ENCODE measurements around the gene IGHMBP2. TPM values are rescaled to one million over a fixed set of nuclear protein-coding genes. Genes with fewer than 3 reads are reported as not detected.

The IGHMBP2 gene
- total and polyA plus RNA-seq, 8 donors: 8.5 to 41.3 (median 12.4) TPM

DNA sequence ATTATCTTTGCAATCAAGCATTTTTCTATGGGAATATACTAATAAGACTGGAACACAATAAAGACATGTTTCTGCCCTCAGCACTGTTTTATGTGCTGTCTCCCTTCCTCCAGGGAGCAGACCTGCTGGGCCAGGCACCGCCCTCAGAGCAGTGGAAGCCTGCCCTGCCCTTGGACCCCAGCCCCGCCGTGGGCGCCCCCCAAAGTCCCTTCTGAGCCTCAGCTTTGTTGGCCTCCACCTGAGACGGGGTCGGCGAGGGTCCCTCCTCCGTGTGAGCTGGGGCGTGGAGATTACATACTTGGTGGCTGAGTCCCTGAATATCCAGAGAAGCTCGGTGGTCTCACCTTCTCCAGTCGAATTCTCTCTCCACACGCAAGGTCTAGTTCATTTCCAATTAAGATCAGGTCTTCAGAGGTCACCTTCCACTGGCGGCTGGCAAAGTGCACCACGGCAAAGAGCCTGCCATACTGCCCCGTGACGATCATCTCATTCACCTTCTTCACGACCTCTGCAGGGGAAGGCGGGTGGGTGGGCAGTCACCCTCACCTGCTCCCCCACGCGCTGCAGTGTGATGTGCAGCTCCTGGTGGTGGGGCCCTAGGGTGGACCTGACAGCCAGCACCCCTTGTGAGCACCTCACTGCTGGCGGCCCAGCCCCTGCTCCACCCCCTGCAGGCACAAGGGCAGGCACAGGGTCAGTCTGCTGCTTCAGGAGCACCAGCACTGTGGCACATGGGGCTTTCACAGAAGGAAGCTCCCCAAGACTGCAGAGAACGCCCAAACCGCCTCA lies 7.3 kb upstream of the IGHMBP2 start:
- H3K27ac ChIP-seq: no peak overlapping the region
- intact Hi-C loops (cut with DNase I): no loop called here
- no peaks in the 10 kb centered on the region for H3K4me1 ChIP-seq
- no peaks in the 10 kb centered on the region for H3K27me3 ChIP-seq
- H3K36me3 ChIP-seq: peaks cover 2 to 50% (median 31%) of the 10 kb centered on the region in 3 donors
- DNase-seq (no peak), FAIRE-seq (no peak), ATAC-seq (no peak)
- H3K4me3 ChIP-seq: no peak overlapping the region
- 91 to 92% methylated on average over 23 of the region's 23 CpGs for WGBS, 2 donors
- TF ChIP-seq, protein P1, sequence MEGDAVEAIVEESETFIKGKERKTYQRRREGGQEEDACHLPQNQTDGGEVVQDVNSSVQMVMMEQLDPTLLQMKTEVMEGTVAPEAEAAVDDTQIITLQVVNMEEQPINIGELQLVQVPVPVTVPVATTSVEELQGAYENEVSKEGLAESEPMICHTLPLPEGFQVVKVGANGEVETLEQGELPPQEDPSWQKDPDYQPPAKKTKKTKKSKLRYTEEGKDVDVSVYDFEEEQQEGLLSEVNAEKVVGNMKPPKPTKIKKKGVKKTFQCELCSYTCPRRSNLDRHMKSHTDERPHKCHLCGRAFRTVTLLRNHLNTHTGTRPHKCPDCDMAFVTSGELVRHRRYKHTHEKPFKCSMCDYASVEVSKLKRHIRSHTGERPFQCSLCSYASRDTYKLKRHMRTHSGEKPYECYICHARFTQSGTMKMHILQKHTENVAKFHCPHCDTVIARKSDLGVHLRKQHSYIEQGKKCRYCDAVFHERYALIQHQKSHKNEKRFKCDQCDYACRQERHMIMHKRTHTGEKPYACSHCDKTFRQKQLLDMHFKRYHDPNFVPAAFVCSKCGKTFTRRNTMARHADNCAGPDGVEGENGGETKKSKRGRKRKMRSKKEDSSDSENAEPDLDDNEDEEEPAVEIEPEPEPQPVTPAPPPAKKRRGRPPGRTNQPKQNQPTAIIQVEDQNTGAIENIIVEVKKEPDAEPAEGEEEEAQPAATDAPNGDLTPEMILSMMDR (IDR thresholded peaks at IDR 0.05): no peak
- H3K9me3 ChIP-seq: no peaks in the 10 kb centered on the region

DNA sequence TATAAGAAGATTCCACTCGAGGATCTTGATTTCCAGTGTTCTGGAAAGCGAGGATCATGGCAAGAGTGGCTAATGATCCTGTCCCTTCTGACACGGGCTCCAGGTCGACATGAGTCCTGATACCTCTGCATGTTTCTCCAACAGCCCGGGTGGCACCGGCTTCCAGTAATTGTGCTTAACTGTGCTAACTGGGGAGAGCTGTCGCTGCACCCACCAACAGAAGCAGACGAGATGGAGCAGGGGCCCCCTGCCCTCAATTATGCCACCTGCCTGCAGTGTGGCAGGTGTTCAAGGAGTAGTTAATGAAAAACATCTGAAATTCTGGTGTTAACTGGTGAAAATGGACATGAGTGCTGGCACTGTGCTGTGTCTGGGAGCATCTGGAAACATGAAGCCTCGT lies 6.2 kb upstream of the IGHMBP2 start:
- no peak for FAIRE-seq
- Histone ChIP-seq H3K36me3 (peaks cover 2 to 50% (median 31%) of the 10 kb centered on the region in 3 donors), H3K9me3 (no peaks in the 10 kb centered on the region), H3K4me1 (peaks cover 0 to 4% (median under 1%) of the 10 kb centered on the region in 3 donors), H3K27me3 (no peaks in the 10 kb centered on the region), H3K4me3 (no peak overlapping the region), H3K27ac (no peak overlapping the region)
- 86 to 91% methylated on average over 9 of the region's 9 CpGs for WGBS, 2 donors
- DNase-seq: no peak
- ATAC-seq: no peak
- intact Hi-C loops (cut with DNase I): no loop called here
- TF ChIP-seq, protein P1 (IDR thresholded peaks at IDR 0.05): no peak

DNA sequence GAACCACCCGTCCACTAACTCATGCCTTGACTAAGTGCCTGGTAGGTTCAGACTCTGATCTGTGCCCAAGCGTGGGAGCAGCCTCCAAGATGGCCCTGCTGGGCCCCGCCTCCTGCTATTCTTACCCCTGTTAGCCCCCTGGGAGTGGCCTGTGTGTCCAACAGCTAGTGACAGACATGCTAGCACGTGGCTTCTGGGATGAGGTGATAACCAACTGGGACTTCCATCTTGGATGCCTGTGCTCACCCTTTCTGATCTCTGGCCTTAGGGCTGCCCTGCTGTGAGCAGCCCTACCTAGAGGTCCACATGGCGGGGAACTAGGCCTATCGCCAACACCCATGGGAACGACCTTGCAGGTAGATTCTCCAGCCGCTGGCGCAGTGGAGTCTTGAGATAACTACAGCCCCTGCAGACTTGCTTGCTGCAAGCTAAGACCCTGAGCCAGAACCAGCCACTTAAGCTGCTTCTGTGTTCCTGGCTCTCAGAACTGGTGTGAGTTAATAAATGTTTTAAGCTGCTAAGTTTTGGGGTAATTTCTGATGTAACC lies 2.8 kb upstream of the IGHMBP2 start:
- H3K4me3 ChIP-seq: no peak overlapping the region
- 59 to 71% methylated on average over 9 of the region's 9 CpGs for WGBS, 2 donors
- ATAC-seq (no peak), FAIRE-seq (no peak), DNase-seq (no peak)
- no peak overlapping the region for H3K27ac ChIP-seq
- H3K27me3 ChIP-seq: no peaks in the 10 kb centered on the region
- peaks cover 6 to 16% (median 8%) of the 10 kb centered on the region in 3 donors for H3K4me1 ChIP-seq
- TF ChIP-seq, protein P1 (IDR thresholded peaks at IDR 0.05): no peak
- intact Hi-C loops (cut with DNase I): no loop called here
- no peaks in the 10 kb centered on the region for H3K9me3 ChIP-seq
- H3K36me3 ChIP-seq: peaks cover 2 to 25% (median 11%) of the 10 kb centered on the region in 3 donors

DNA sequence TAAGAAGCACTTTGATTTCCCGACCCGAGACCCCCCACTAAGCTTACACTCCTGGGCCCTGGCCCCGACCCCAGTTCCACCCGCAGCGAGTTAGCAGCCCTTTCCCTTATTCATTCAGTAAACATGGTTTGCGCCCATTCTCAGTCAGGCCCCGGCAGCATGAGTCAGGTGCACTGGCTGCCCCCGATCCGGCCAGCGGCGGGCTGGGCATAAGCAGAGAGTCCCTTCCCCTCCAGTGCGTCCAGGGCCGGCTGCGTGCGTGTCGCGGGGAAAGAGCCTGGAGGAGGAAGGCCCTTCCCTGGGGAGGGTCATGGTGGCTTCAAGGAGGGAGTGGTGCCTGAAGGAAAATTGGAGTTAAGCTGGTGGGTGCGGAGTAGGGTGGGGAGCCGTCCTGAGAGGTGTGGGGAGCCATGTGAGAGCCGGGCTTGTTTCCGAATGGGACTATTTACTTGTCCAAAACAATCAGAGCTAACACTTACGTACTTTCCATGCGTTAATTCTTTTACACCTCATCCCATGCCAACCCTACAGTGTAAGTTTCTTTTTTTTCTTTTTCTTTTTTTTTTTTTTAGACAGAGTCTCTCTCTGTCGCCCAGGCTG lies 657 bp downstream of the IGHMBP2 start:
- ATAC-seq (peak; percentile 53 to 77 (median 70)), FAIRE-seq (no peak), DNase-seq (peak; percentile 13 to 79 (median 44))
- intact Hi-C loops (cut with DNase I): no loop called here
- peaks cover 0 to 11% (median 0%) of the 10 kb centered on the region in 3 donors for H3K36me3 ChIP-seq
- H3K27ac ChIP-seq: peak overlapping the region; percentile 55 to 74 (median 64)
- no peaks in the 10 kb centered on the region for H3K27me3 ChIP-seq
- WGBS, 2 donors: 0 to 1% methylated on average over 24 of the region's 24 CpGs
- TF ChIP-seq, protein P1 (IDR thresholded peaks at IDR 0.05): no peak
- peaks cover 6 to 16% (median 8%) of the 10 kb centered on the region in 3 donors for H3K4me1 ChIP-seq
- no peaks in the 10 kb centered on the region for H3K9me3 ChIP-seq
- peak overlapping the region; percentile 86 to 91 (median 88) for H3K4me3 ChIP-seq

Data from pancreas (tissue), 10 donors.